Activated CD4-positive, alpha-beta T cell treated with anti-CD3 and anti-CD28 coated beads, Interleukin-2, amount 50 U/mL, for 4 hours (primary cell): ENCODE results near the gene PRKAR1A.
"Not testable (repeated sequence)": the region's sequence is repeated elsewhere in the genome, so short reads cannot be mapped to it uniquely, and the experiment has no call there.

ENCODE experiments used
- DNase-seq, 2 experiments: peaks; one replicate each; pipeline ENCODE4 v3.0.0-alpha.2; 2020

PRKAR1A gene

DNA sequence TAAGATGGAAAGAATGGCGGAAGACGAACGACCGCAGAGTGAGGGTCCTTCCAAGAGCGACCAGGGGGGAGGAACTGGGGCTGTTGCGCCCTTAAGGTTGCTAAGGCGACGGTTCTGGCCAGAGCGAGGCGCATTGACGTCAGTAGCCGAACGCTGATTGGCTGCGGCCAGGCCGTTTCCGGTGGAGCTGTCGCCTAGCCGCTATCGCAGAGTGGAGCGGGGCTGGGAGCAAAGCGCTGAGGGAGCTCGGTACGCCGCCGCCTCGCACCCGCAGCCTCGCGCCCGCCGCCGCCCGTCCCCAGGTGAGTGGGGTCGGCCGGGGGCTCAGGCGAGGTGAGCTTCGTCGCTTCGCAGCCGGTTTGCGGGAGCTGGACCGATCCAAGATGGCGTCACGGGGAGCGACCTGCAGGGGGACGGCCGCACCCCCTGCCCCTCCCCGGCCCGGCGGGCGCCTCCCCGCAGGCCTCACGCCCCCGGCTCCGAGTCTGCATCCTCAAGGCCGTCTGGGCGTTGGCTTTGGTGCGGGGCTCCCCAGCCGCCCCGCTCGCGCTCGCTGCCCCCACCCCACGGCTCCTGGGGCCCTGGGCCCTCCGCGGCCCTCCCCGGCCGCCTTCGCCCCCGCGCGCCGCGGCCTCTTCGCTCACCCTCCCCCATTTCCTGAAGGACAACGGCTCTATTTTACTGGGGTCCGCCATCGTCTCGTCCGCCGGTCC is at the start of gene PRKAR1A:
Gene PRKAR1A (plus strand): TSS at position 184 of the 713 bp plus-strand sequence. CDS start 2,970 bp downstream, outside the sequence.
- peak; percentile 84 to 86 for DNase-seq

DNA sequence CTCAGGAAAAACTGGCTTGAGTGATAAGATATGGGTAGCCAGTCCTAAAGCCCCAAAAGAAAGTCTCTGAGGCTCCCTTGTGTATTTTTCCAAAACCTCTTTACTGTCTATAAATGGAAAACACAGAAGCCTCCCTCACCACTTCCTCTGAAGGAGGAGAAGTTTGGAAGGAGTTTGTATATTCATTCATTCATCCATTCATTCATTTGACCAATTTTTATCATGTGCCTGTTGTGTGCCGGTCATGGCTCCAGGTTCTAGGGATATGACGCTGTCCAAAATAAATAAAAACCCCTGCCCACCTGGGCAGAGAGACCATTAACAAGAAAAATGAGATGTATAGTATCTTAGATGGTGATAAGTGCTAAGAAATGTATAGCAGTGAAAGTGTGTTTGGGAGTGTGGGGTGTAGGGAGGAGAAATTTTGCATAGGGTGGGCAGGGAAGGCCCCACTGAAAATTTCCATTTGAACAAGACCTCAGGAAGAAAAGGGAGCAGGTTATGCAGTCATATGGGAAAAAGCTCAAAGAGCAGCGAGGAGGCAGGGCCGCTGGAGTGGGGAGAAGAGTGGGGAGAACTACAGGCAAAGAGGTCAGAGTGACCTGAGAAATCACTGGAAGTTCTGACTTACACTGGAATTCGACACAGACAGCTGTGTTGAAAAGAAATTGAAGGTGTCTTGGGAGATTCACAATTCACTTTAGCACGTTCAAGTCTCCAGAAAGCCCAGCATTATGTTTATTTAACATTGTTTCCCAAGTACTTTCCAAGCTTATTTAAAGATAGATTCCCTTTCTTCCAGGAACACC is 48.8 kb upstream of the PRKAR1A start:
- DNase-seq = no peak

DNA sequence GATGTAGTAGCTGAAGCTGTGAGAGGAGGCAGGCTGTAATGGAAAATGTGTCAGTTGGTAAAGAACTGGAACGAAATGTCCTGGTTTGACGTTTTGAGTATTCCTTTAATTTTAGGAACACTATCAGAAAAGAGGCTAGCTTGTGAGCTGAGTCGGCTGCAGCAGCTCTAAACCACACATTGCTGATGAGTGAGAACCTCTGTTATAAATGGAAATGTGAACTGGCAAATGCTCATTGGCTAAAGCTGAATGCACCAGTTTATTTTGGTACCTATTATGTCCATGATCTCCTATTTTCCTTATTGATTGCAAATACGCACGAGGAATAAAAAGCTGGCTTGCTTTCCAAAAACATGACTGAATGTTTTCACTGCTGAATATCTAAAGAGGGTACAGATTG is 43.9 kb upstream of the PRKAR1A start:
- DNase-seq = no peak

DNA sequence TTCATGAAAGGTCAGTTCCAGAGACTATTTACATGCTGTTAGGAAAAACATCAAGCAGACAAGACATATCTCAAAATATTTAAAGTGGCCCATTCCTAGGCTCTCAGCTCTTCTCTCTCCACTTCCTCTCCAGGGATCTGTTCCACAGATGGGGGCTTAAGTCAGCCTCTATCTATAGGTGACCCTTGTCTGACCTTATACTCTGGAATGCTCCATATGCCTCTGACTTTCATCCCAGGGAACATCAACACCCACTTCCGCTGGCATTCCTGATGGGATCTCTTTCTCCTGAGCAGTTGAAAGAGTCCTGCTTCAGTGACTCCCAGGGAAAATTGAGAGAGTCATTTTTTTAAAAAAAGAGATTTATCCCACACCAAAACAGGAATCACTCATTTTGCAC is 43.4 kb upstream of the PRKAR1A start:
- no peak for DNase-seq

DNA sequence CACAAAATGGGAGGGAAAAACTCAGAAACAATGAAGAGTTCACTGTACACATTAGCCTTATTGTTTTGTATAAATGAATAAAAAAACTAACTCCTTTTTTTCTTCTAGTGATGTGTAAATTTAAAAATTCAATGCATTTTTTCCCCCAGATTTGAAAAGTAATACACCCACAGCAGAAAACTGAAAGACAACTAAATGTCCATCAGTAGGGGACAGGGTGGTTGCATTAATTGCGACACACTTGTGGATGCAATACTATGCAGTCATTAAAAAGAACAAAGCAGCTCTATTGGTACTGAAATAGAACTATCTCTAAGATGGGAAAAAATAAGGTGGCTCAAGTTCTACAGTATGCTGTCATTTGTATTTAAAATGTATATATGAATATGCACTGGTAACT is 41.3 kb upstream of the PRKAR1A start:
- no peak for DNase-seq

DNA sequence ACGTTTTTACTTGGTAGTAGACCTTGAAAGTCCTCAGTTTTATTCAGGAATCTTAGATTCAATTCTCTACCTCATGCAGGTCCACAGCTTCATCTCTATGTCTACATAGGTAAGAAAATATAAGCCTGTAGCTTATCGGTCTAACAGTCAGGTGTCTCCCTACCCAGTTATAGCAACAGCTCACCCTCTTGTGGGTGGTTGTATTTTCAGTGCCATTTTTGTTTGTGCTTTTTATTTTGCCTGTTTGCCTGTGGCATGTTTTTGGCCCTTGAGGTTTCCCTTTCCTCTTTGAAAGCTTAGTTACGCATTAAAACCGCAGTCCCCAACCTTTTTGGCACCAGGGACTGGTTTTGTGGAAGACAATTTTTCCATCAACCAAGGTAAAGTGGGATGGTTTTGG is 31.3 kb upstream of the PRKAR1A start:
- DNase-seq = no peak

DNA sequence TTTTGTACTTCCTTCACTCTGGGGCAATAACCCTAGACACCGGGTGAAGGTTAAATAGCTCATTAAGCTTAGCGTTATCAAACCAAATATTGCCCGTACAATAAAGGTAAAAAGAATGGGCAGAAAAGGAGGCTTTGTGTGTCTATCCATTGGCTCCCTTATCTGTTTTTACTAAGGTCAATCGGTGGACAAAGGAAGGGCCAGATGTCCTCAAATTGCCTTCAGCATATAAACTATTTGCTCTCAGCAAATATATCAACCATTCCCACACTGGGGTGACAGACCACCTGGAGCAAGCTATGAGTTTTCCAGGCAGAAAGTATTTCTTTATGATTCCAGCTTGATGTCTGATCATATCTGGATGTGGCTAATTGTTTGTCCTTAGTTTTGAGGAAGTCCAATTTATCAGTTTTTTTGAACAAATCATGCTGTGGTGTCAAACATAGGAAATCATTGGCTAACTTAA is 29.6 kb upstream of the PRKAR1A start:
- DNase-seq = no peak

DNA sequence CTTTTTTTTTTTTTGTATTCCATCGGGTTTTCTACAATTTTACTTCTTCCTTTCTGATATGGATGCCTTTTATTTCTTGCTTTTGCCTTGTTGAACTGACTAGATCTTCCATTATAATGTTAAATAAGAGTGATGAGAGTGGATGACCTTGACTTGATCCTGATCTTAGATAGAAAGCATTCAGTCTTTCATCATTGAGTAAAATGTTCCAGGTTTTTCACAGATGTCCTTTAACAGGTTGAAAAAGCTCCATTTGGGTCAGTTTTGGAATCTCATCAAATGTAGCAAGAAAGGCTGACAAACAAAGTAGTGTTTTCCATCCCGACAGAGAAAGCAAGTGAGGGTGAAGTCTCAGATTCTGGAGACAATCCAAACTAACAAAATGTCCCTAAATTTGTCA is 27.8 kb upstream of the PRKAR1A start:
- DNase-seq = no peak

DNA sequence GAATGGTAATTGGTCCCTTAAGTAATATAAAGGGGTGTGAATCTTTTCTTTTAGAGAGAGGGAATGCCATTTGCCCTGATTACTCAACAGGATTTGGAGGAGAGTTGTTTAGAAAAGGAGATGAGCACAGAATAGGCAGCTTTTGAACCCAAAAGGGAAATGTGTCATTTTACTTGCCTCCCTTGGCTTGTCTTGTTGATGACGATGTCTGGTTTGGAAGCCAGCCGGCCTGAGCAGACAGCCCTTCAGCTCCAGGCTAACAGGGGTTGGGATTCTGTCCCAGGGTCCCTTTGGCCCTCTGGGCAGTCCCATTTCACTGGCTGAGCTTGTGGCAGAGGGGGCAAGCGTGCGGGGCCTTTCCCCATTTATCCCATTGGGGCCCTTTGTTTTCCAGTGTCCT is 22.3 kb upstream of the PRKAR1A start:
- DNase-seq = no peak

DNA sequence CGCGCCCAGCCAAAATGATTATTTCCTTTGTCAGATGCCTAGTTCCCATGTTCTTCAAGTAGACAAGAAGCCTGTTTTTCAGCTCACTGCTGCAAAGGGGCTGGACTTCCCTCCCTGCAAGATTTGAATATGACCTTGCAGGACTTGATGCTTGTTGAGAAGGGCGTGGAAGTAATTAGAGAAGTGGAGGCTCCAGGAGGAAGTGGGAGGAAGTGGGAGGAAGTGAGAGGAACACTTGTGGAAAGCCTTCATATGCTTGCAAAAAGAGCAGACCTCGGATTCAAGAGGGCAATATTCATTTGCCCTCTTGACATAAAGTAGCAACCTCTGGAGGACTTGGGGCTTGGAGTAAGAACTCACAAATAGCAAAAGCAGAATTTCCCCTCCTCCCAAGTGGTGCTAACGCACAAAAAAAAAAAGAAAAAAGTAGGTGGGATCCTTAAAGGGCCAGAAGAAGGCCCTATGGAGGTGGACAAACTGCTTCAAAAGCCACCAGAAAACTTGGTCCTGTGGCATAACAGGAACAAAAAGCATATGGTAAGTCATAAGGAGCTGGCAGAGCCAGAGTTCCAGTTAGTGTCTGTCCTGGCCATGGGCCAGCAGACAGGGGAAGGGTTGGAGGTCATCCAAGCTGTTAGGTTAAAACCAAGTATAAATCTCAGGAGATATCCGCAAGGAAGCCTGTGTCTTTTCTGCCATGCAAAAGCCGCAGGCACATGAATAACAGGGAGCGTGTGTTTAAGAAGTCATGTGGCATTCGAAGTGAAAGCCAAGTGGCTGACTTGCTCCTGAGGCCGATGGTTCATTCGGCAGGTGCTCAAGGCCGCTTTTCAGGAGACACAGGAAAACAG is 20.6 kb upstream of the PRKAR1A start:
- no peak for DNase-seq

DNA sequence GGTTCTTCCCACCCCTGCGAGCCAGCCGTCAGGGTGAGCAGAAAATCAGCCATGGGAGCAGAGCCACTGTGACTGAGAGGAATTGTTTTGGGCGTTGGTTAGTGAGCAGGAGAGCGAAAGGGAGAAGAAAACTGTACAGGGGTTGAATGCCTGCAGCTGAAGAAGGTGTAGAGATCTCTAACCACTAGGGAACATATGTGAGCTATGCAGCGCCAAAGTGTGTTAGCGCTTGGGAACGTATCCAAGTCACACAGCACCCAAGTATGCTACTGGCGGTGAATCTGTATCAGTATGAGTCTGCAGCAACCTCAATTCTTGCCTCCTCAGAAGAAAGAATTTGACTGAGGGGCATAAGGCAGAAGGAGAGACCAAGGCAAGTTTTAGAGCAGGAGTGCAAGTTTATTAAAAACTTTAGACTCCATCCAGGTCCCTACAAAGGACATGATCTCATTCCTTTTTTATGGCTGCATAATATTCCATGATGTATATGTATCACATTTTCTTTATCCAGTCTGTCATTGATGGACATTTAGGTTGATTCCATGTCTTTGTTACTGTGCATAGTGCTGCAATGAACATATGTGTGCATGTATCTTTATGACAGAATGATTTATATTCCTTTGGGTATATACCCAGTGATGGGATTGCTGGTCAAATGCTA is 19.7 kb upstream of the PRKAR1A start:
- not testable (repeated sequence) for DNase-seq

DNA sequence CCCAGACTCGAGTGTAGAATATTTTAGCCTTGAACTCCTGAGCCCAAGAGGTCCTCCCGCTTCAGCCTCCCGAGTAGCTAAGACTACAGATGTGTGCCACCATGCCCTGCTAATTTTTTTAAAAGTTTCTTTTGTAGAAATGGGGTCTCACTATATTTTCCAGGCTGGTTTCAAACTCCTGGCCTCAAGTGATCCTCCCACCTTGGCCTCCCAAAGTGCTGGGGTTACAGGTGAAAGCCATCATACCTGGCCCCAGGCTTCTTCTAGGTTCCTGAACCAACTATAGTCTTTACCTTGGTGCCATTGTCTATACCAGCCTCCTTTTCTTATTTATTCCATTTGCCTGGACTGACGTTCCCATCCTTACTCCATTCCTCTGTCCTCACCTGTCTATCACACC is 17.1 kb upstream of the PRKAR1A start:
- DNase-seq = no peak

DNA sequence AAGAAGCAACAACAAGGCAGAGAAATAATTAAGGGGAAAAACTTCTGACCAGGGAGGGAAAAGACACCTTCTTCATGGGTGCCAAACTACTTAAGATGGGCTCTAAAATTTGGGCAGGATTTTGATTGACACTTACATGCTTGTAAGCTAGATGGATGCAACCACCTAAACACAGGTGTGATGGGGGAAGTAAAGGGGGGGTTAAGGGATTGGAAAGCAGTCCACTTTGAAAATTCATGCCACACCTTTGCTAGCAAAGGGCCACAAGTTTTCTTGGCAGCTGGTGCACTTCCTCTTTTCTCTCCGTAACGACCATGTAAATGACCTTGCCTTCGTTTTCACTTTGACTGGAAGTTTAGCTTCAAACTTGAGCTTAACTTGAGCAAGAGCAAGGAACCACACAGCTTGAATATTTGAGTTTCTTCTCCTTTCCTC is 14.3 kb upstream of the PRKAR1A start:
- DNase-seq = no peak

DNA sequence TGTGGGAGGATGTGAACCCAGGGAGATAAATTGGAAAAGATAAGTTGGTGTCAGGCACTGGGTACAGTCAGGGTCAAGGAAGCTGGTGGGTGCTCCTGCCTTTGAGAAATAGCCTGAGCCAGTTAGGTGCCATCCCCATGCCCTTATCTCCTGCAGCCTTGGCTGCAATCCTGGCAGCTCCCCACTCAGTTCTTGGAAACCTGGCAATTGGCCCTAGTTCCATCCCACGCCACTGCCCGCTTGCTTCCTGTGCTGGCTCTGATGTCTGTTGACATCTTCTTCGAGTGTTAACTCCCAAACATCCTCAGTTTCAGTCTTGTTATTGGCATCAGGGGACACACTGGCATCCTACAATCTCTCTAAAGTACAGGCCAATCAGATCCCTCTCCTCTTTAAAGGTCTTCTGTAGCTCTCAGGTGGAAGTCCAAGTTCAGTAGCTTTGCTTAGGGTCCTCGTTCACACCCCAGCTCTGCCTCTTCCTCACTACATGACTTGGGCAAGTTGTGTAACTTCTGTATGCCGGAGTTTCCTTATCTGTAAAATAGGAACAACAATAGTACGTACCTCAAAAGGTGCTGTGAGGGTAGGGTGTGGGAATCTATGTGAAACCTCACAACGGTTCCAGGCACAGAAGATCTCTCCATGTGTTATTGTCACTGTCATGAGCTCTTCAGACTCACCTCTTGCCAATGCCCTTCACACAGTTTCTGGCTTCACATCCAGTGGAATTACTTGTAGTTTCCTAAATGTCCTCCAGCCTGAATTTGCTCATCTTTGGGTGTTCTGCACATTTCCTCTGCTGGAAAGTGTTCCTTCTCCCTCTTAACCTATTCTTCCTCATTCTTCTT is 13.5 kb upstream of the PRKAR1A start:
- DNase-seq = no peak

DNA sequence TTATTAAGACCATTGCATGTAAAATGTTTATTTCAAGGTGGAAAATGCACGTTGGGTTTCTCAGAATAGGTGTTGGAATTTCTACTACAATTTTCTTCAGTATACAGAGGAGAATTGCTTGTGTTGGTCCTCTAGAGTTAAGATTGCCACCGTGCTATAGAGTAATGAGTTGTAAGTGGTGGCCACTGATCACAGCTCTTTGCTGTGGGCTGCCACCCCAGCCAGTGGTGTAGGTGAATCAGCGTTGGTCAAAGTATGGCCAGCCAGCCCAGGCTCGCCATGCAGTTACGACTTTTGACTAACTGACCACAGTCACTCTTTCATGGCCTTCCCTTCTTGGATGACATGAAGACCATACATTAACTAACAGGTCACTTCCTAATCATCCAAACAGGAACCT is 12.6 kb upstream of the PRKAR1A start:
- DNase-seq = no peak

DNA sequence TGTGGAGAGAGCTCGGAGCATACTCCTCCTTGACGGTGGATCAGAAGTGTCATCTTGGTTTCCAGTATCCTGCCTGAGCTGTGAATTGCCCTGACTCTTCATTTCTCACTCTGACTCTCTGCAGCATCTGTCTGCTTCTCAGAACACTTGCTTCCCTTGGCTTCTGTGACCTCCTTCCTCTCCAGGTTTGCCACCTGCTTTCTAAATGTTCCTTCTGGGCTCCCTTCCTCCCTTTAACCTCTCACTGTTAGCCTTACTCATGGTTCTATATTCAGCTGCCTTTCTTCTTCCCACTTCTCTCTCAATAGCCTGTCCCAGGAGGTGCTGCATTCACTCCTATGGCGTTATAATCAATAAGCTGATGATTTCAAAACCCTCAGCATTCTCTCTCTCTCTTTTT is 11.2 kb upstream of the PRKAR1A start:
- no peak for DNase-seq

DNA sequence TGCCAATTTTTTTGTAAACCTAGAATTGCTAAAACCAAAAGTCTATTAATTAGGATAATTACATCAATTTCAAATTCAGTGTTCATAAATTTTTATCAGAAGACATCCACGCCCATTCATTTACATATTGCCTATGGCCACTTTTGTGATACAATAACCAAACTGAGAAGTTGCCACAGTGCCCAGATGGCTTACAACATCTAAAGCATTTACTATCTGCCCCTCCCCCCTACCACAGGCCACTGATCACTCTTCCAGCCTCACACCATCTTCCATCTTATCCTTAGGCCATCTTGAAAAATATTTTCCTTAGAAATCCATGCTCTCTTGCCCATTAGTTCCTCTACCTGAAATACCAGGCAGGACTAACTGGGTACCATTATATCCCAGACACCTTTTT is 6.3 kb upstream of the PRKAR1A start:
- no peak for DNase-seq

DNA sequence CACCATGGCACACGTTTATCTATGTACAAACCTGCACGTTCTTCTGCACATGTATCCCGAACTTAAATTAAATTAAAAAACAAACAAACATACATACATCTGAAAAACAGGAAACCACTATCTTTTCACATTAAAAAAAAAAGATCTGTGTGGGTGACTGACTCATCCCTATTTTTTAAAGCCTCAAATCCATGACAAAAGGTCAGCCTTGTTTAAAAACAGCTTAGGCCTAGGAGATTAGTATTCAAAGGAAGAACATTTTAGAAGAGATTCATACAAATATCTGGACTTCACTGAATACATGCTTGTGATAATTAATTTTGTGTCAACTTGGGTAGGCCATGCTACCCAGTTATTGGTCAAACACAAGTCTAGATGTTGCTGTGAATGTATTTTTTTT is 4.7 kb upstream of the PRKAR1A start:
- no peak for DNase-seq

DNA sequence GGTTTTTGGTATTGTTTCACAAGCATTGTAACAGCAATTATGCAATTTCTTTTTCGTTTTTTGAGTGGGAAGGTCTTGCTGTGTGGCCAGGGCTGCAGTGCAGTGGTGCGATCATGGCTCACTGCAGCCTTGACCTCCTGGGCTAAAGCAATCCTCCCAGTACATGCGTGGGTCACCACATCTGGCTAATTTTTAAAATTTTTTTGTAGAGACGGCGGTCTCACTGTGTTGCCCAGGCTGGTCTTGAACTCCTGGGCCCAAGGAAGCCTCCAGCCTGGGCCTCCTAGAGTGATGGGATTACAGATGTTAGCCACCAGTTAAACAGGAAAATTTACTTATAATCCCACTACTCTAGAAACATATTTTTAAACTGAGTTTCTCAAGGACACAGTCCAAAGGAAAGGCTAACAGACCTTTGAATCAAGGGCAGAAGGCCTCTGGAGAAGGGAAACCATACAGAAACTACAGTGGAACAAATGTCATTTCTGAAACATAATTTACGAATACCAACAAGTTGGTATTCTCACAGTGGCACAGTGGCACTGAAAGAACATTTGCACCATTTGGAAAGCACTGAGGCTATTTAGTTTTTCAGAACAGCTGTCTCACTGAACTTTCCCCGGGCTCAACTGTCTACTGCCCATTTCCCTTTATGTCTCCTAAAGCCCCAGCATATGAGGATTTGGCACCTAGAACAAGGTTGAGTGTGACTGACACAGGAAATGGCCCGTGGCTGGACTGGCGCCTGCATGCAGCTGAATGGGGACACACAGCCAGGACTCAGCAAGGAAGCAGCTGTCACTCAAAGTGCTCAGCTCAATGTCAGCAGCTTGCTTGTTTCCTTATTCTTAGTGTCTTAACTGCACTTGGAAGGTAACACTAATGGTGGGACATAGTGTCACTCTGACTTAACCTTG is 2.8 kb upstream of the PRKAR1A start:
- no peak for DNase-seq

DNA sequence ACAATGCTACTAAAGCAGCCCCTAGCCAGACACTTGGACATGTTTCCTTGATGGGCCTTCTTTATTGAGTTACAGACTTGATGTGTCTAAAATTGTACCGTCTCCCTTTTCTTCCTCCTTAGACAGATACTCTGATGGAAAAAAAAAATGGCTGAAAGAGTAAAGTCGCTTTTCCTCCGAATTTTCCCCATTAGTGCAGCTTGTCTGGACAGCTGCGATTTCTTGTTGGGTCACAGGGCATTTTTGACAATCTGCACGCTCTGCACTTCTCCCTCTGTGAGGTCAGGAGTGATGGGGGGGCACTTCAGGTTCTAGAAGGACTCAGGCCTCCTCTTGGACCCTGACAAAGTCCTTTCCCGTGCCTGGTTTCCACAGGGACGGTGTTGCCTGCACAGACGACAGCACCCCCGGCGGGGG is 968 bp upstream of the PRKAR1A start:
- no peak for DNase-seq
